ENCODE measurements around the gene GLYR1.

GLYR1 gene

DNA sequence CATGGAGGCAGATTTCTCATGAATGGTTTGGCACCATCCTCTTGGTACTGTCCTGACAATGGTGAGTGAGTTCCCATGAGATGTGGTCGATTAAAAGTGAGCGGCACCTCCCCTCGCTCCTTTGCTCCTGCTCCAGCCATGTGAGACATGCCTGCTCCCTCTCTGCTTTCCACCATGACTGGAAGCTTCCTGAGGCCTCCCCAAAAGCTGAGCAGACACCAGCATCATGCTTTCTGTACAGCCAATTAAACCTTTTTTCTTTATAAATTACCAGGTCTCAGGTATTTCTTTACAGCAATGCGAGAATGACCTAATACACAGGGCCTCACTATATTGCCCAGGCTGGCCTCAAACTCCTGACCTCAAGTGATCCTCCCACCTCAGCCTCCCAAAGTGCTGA lies 92.2 kb downstream of the GLYR1 start:
- no peak for DNase-seq

DNA sequence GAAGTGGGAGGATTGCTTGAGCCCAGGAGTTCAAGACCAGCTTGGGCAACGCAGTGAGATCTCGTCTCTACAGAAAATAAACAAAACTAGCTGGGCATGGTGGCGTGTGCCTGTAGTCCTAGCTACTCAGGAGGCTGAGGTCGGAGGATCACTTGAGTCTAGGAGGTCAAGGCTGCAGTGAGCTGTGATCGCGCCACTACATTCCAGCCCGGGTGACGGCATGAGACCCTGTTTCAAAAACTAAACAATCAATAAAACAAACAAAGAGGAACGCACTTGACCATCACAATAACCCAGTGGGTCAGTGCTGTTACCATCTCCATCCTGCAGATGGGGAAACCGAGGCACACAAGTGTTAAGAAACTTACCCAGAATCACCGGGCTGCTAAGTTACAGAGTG lies 93.9 kb downstream of the GLYR1 start:
- no peak for DNase-seq
